ENCODE measurements around the gene WDR44.
"Not testable (repeated sequence)": the region's sequence is repeated elsewhere in the genome, so short reads cannot be mapped to it uniquely, and the experiment has no call there.

Gene WDR44

GRCh38 chrX:118484216-118484903 is 138.5 kb downstream of the WDR44 start:
- no peak for FAIRE-seq

- FAIRE-seq: not testable (repeated sequence)
Measured at GRCh38 chrX:118486693-118487092, 140.8 kb downstream of the WDR44 start.

- no peak for FAIRE-seq
Measured at GRCh38 chrX:118493016-118493415, 147.1 kb downstream of the WDR44 start.

- no peak for FAIRE-seq
Measured at GRCh38 chrX:118493653-118494297, 147.9 kb downstream of the WDR44 start.

- no peak for FAIRE-seq
Measured at GRCh38 chrX:118495061-118495921, 149.4 kb downstream of the WDR44 start, which contains the start of gene DOCK11. DOCK11 (plus strand) TSS chrX:118495815; CDS start chrX:118495972, 157 bp downstream.

- no peak for FAIRE-seq
Measured at GRCh38 chrX:118495958-118496762, 150.3 kb downstream of the WDR44 start.

- FAIRE-seq: no peak
Measured at GRCh38 chrX:118496763-118497079, 150.8 kb downstream of the WDR44 start.

- no peak for FAIRE-seq
Measured at GRCh38 chrX:118497180-118497818, 151.4 kb downstream of the WDR44 start.

- no peak for FAIRE-seq
Measured at GRCh38 chrX:118498351-118498750, 152.4 kb downstream of the WDR44 start.

GRCh38 chrX:118498755-118499154 is 152.8 kb downstream of the WDR44 start:
- no peak for FAIRE-seq

- FAIRE-seq: no peak
Measured at GRCh38 chrX:118499295-118499694, 153.4 kb downstream of the WDR44 start.
